ENCODE data around the gene HSD17B3.
"Not testable (repeated sequence)": the region's sequence is repeated elsewhere in the genome, so short reads cannot be mapped to it uniquely, and the experiment has no call there.

HSD17B3 gene

GRCh38 chr9:96302021-96302420, at the start of gene HSD17B3:
Gene HSD17B3 (minus strand): TSS chr9:96302176. CDS start chr9:96302104, 72 bp downstream.
- no peak for DNase-seq (ENCODE audit: low read depth)

DNA sequence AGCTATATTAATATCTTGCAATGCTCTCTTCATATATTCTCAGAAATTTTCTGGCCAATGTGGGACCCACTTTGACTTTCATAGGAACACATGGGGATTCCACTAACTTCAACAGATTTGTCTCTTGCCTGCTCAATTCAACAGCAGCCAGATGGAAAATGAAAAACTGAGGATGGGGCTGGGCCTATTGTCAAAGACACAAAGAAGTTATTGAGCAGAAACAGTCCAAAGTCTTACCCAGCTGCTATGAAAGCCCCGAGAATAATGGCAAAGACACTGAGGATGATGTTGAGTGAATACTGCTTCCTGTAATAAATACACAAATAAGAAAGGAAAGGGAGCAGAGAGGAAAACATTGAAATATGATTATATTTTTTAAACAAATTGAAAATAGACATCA, 48.9 kb upstream of the HSD17B3 start:
- no peak for DNase-seq (ENCODE audit: low read depth)

- DNase-seq (ENCODE audit: low read depth), result no peak
These were observed 46.3 kb upstream of the HSD17B3 start for GRCh38 chr9:96348261-96348660.

DNA sequence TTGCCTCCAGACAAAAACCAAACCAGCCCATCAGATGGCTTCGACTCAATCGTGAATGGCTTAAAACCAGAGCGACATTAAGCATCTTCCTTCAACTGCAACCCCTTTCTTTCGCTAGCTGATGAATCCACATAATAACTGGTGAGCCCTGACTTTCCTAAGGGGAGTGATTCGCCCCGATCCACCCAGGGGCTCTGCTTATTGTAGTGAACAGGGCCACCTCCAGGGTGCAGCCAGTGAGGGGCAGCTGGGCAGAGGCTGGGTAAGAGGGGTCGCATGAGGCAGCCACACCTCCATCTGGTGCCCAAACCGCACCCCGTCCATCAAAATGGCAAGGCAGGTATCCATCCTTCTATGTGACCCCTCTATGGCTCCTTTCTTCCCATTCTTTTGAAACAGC, 43.6 kb upstream of the HSD17B3 start:
- DNase-seq (ENCODE audit: low read depth), result no peak

- no peak for DNase-seq (ENCODE audit: low read depth)
These were observed 42.6 kb upstream of the HSD17B3 start for GRCh38 chr9:96344458-96345180.

- no peak for DNase-seq (ENCODE audit: low read depth)
These were observed 41.8 kb upstream of the HSD17B3 start for GRCh38 chr9:96343515-96344360.

- DNase-seq (ENCODE audit: low read depth), result no peak
These were observed 40.7 kb upstream of the HSD17B3 start for GRCh38 chr9:96342571-96343245.

DNA sequence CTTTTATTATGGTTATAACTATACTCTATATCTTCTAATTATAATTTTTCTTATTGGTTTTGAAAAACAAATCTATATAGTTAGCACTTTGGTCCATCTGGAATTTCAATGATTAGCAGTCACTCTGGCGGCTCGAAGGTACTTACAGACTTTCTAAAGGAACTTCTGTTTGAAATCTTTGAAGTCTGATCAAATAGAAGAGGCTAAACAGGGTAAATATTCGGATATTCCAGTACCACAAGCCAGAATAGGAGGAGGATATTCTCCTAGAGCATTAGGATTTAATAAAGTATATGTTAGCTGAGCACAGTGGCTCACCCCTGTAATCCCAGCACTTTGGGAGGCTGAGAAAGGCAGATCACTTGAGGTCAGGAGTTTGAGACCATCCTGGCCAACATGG, 38.7 kb upstream of the HSD17B3 start:
- DNase-seq (ENCODE audit: low read depth), result no peak

GRCh38 chr9:96338299-96338698, 36.3 kb upstream of the HSD17B3 start:
- DNase-seq (ENCODE audit: low read depth), result no peak

GRCh38 chr9:96333958-96334357, 32.0 kb upstream of the HSD17B3 start:
- DNase-seq (ENCODE audit: low read depth), result no peak

- no peak for DNase-seq (ENCODE audit: low read depth)
These were observed 29.4 kb upstream of the HSD17B3 start for GRCh38 chr9:96331236-96331947.

DNA sequence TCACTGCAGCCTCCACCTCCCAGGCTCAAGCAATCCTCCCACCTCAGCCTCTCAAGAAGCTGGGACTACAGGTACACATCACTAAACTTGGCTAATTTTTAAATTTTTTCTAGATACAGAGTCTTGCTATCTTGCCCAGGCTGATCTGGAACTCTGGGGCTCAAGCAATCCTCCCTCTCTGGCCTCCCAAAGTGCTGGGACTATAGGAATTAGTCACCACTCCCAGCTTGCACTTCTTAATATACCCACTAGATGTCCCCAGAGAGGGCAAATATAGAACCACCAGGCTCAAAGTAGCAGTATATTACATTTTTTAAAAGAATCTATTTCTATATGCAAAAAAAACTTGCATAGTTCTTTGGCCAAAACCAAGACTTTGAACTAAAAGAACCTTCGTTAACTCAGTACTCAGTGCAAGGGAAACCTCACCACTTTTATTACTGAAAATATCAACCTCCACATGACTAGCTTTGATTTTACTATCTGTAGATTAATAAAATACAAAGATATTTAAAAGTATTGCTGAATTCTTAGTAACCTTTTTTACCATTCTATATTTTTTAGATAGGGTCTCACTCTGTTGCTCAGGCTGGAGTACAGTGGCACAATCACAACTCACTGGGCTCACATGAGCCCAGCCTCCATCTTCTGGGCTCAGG, 25.8 kb upstream of the HSD17B3 start:
- peak; percentile 1 for DNase-seq (ENCODE audit: low read depth)

GRCh38 chr9:96323169-96323568, 21.2 kb upstream of the HSD17B3 start:
- DNase-seq (ENCODE audit: low read depth), result no peak

DNA sequence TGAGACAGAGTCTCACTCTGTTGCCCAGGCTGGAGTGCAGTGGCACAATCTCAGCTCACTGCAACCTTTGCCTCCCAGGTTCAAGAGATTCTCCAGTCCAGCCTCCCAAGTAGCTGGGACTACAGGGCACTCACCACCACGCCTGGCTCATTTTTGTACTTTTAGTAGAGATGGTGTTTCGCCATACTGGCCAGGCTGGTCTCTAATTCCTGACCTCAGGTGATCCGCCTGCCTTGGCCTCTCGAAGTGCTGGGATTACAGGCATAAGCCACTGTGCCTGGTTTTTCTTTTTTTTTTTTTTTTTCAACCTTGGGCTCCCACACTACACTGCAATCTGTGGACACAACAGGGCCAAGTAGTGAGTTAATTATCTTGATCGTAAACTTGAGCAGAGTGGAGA, 20.8 kb upstream of the HSD17B3 start:
- DNase-seq (ENCODE audit: low read depth), result not testable (repeated sequence)

DNA sequence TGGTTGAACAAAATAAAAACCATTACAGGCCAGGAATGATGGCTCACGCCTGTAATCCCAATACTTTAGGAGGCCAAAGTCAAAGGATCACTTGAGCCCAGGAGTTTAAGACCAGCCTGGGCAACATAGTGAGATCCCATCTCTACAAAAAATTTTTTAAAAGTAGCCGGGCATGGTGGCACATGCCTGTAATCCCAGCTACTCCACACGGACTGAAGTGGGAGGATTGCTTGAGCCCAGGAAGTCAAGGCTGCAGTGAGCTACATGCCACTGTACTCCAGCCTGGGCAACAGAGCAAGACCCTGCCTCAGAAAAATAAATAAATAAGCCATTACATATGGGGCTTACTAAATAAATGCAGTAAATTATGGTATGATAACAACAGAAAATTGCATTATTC, 20.2 kb upstream of the HSD17B3 start:
- not testable (repeated sequence) for DNase-seq (ENCODE audit: low read depth)

- no peak for DNase-seq (ENCODE audit: low read depth)
These were observed 19.5 kb upstream of the HSD17B3 start for GRCh38 chr9:96321515-96321914.

- DNase-seq (ENCODE audit: low read depth), result no peak
These were observed 18.8 kb upstream of the HSD17B3 start for GRCh38 chr9:96320749-96321280.

GRCh38 chr9:96318921-96319565, 17.1 kb upstream of the HSD17B3 start:
- DNase-seq (ENCODE audit: low read depth), result no peak

DNA sequence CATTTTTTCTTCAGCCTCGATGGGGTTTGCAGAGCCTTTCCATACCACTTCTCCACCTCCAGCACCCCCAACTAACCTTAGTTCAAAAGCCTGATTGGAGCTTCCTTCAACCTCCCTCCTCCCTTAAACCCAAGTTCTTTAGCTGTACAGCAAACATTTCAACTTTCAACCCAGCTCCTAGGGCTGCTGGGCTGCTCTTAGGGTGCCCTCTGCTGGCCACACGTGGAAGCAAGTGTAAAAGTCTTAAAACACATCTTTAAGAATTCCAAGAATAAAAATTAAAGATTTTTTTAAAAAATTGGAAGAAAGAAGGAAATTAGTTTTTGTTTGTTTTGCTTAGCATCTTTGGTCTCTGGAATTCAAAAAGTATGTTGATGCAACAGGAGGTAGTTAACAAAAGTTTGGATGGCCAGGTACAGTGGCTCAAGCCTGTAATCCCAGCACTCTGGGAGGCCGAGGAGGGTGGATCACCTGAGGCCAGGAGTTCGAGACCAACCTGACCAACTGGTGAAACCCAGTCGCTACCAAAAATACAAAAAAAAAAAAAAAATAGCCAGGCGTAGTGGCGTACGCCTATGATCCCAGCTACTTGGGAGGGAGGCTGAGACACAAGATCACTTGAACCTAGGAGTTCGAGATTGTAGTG, 15.5 kb upstream of the HSD17B3 start:
- peak; percentile 29 for DNase-seq (ENCODE audit: low read depth)

DNA sequence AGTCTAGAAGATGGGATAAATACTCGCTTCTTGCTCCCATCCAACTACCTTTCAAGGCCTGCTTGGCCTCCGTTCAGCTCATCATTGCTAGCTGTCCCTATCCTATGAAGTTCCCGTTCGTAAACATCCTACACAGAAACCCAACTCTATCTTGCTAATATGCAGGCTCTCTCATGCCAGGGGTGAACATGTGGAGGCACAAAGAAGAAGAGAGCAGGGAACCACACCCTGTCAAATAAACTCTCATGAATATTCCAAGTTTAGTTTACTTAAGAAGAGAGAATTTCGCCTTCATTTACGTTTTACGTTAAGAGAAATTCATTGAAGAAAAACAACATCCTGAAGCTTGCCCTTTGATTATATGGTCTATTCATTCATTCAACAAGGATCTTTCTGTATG, 7.9 kb upstream of the HSD17B3 start:
- no peak for DNase-seq (ENCODE audit: low read depth)
